Neutrophil (primary cell): Measurements from ENCODE around the gene MAST4.

ENCODE experiments used
- H3K27ac ChIP-seq: fragments of 200-600 bp; sonication (generic); 2 replicates; pipeline ENCODE4 v1.5.1; 2016; ENCODE audit warnings: mild to moderate bottlenecking, moderate library complexity
- H3K27me3 ChIP-seq: fragments of 200-600 bp; sonication (generic); 2 replicates; pipeline ENCODE4 v1.6.0; 2016; ENCODE audit warnings: mild to moderate bottlenecking
- H3K36me3 ChIP-seq: fragments of 200-600 bp; sonication (generic); 2 replicates; pipeline ENCODE4 v1.5.1; 2017
- H3K4me1 ChIP-seq, 2 experiments: fragments of 200-600 bp in 1 of 2; sonication (generic) in 1 of 2; 1 replicate in 1 of 2; 2 replicates in 1 of 2; pipeline versions ENCODE4 v1.5.1 to v1.6.1; 2013 to 2016; ENCODE audit warnings: low read depth in 1 of 2, low read length in 1 of 2, mild to moderate bottlenecking in 1 of 2, moderate library complexity in 1 of 2; ENCODE audit not compliant: control insufficient read depth in 1 of 2, insufficient read depth in 1 of 2
- H3K4me3 ChIP-seq, 2 experiments: fragments of 200-600 bp in 1 of 2; sonication (generic) in 1 of 2; 1 replicate in 1 of 2; 2 replicates in 1 of 2; pipeline ENCODE4 v1.5.1; 2013 to 2016; ENCODE audit warnings: low read depth in 1 of 2, low read length in 1 of 2, mild to moderate bottlenecking in 1 of 2, moderate library complexity in 1 of 2
- H3K9me3 ChIP-seq: fragments of 200-600 bp; sonication (generic); 2 replicates; pipeline ENCODE4 v1.5.1; 2016
- TF ChIP-seq, protein P1 (sequence below): fragments of 200-600 bp; sonication (generic); IDR thresholded peaks from 2 replicates; pipeline ENCODE4 v1.5.1; 2016; ENCODE audit warnings: antibody characterized with exemption

The MAST4 gene

DNA sequence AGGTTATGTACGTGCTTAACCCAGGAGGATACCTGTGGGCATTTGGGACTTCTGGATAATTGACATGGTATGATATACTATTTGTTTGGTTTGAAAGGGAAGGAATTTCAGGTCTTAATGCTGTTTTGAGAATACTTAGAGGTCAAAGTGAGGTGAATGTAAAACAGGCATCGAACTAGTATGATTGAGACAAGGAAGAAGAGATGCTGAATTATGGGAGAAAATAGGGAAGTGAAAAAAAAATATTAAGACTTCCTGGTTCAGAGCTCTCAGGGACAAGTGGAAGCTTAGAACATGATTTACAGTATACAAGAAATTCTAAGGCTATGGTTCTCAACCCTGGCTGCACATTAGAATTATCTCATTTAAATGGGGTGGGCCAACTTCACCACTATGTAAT, 485.1 kb downstream of the MAST4 start:
- TF ChIP-seq, protein P1, sequence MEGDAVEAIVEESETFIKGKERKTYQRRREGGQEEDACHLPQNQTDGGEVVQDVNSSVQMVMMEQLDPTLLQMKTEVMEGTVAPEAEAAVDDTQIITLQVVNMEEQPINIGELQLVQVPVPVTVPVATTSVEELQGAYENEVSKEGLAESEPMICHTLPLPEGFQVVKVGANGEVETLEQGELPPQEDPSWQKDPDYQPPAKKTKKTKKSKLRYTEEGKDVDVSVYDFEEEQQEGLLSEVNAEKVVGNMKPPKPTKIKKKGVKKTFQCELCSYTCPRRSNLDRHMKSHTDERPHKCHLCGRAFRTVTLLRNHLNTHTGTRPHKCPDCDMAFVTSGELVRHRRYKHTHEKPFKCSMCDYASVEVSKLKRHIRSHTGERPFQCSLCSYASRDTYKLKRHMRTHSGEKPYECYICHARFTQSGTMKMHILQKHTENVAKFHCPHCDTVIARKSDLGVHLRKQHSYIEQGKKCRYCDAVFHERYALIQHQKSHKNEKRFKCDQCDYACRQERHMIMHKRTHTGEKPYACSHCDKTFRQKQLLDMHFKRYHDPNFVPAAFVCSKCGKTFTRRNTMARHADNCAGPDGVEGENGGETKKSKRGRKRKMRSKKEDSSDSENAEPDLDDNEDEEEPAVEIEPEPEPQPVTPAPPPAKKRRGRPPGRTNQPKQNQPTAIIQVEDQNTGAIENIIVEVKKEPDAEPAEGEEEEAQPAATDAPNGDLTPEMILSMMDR: no peak
- H3K27me3 ChIP-seq: no peaks in the 10 kb centered on the region
- no peaks in the 10 kb centered on the region for H3K36me3 ChIP-seq
- no peaks in the 10 kb centered on the region for H3K9me3 ChIP-seq
- H3K4me1 ChIP-seq: no peaks in the 10 kb centered on the region
- no peak overlapping the region for H3K27ac ChIP-seq
- no peak overlapping the region for H3K4me3 ChIP-seq

DNA sequence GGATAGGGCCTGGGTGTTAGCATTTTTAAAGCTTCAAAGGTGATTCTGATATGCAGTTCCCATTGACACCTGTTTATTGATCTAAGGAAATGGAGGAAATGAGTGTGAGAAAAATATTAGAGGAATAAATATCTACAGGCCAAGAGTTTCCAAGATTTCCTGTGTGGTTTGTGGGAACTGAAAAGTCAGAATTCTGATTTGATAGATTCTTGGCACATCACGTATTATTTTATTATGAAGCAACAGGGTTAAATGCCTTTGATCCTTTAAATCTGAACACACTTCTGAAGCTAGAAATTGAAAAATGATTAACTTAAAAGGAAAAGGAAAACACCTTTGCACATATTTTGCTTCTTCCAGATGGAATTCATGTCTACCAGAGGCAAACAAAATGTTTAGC, 486.7 kb downstream of the MAST4 start:
- H3K9me3 ChIP-seq: no peaks in the 10 kb centered on the region
- no peaks in the 10 kb centered on the region for H3K4me1 ChIP-seq
- no peak overlapping the region for H3K27ac ChIP-seq
- H3K4me3 ChIP-seq: no peak overlapping the region
- H3K27me3 ChIP-seq: no peaks in the 10 kb centered on the region
- TF ChIP-seq, protein P1: no peak
- no peaks in the 10 kb centered on the region for H3K36me3 ChIP-seq

DNA sequence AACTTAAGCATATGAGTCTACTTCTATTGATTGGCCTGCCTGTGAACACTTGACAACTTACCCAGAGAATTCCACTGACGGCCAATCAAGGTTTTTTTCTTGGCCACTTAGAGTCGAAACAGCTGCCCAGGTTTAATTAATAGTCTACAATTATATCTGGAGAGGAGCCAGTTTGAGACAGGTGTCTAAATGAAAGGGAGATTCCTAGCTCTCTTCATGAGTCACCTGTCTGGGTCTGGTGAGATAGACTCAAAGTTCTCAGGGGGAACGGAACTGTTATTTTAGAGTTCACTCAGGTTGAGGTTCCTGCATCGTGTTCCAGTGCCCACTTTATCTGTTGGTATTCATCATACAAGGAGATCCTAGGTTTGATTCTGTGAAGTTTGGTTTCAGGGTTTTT, 489.4 kb downstream of the MAST4 start:
- TF ChIP-seq, protein P1: no peak
- H3K4me1 ChIP-seq: no peaks in the 10 kb centered on the region
- no peaks in the 10 kb centered on the region for H3K36me3 ChIP-seq
- H3K27me3 ChIP-seq: no peaks in the 10 kb centered on the region
- no peaks in the 10 kb centered on the region for H3K9me3 ChIP-seq
- no peak overlapping the region for H3K4me3 ChIP-seq
- no peak overlapping the region for H3K27ac ChIP-seq

DNA sequence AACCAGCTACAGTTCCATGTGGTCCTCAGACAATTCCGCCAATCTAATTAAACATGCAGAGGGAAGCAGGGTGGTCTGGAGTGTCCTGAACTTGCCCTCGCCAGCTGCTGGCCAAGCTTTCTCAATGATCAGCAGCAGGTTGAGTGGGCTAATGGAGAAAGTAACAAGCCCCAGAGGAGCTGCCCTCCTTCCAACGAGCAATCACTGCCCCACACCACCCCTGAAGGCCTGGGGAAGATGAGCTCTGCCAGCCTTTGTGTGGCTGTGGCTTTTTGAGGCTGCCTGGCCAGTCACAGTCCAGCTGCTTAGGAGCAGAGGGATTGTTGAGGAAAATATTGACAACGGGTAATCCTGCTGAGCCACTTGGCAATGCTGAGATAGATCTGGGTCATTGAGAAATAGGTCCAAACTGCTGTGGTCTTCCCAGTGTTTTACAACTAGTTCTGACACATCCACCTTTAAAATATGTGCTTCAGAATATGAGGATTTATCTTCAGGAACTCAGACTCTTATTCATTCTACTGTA, 493.1 kb downstream of the MAST4 start:
- TF ChIP-seq, protein P1: no peak
- no peaks in the 10 kb centered on the region for H3K4me1 ChIP-seq
- no peaks in the 10 kb centered on the region for H3K9me3 ChIP-seq
- H3K36me3 ChIP-seq: no peaks in the 10 kb centered on the region
- H3K4me3 ChIP-seq: no peak overlapping the region
- H3K27ac ChIP-seq: no peak overlapping the region
- H3K27me3 ChIP-seq: no peaks in the 10 kb centered on the region

DNA sequence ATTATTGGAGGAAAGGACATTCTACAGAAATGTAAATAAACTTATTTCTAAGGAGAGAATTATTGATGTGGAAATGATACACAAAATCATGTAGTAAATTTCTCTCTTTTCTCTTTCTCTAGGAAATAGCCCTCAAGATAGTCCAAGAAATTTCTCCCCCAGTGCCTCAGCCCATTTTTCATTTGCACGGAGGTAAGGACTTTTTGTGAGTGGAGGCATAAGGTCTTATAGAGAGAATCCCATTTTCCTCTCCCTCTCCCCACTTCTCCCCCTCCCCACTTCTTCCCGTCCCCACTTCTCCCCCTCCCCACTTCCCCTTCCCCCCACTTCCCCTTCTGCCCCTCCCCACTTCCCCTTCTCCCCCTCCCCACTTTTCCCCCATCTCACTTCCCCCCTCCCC, 493.8 kb downstream of the MAST4 start:
- H3K27me3 ChIP-seq: no peaks in the 10 kb centered on the region
- H3K4me3 ChIP-seq: no peak overlapping the region
- no peaks in the 10 kb centered on the region for H3K9me3 ChIP-seq
- H3K4me1 ChIP-seq: no peaks in the 10 kb centered on the region
- H3K36me3 ChIP-seq: no peaks in the 10 kb centered on the region
- TF ChIP-seq, protein P1: no peak
- no peak overlapping the region for H3K27ac ChIP-seq

DNA sequence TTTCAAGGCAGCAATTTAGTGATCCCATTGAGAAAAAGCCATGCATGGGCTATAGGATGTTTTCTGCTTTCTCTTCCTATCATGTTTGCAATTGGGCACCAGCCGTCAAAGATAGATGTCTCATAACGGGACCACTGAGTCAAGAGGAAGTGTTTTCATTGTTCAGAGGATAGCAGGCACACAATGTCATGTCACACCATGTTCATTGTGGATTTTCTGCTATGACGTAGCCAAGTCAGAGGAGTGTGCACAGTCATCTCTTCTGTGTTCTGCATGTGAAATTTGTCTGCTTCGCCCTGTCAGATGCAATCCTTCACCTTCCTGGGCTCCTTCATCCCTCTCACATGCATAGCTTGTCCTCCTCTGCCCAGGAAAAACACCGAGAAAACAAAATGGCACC, 494.4 kb downstream of the MAST4 start:
- Histone ChIP-seq H3K36me3 (no peaks in the 10 kb centered on the region), H3K4me3 (no peak overlapping the region), H3K9me3 (no peaks in the 10 kb centered on the region), H3K27ac (no peak overlapping the region), H3K4me1 (no peaks in the 10 kb centered on the region), H3K27me3 (no peaks in the 10 kb centered on the region)
- TF ChIP-seq, protein P1: no peak
